ENCODE results near the gene TRAPPC2B.
A peak's percentile ranks its signal among the peaks of the same experiment; 100 is the strongest.

Gene TRAPPC2B

DNA sequence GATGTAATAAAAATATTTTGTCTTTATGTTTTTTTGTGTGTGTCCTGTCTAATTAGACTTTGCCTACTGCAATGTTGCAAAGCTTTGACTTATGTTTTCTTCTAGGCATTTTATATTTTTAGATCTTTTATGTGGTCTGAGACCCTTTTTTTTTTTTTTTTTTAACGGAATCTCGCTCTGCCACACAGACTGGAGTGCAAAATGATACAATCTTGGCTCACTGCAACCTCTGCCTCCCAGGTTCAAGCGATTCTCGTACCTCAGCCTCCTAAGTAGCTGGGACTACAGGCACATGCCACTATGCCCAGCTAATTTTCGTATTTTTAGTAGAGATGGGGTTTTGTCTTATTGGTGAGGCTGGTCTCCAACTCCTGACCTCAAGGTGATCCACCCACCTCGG lies 20.8 kb upstream of the TRAPPC2B start:
- H3K4me3 ChIP-seq (ENCODE audit: low read depth in 1 of 2, low read length in 2 of 2): no peak overlapping the region
- no peaks in the 10 kb centered on the region for H3K9me3 ChIP-seq (ENCODE audit: control insufficient read depth in 1 of 2, low read length in 2 of 2)
- no peaks in the 10 kb centered on the region for H3K27me3 ChIP-seq (ENCODE audit: low read depth, low read length)
- H3K27ac ChIP-seq (ENCODE audit: low read length): no peak overlapping the region
- no peaks in the 10 kb centered on the region for H3K4me1 ChIP-seq (ENCODE audit: control insufficient read depth in 1 of 2, insufficient read depth in 2 of 2, low read length in 2 of 2)
- H3K36me3 ChIP-seq (ENCODE audit: control insufficient read depth in 1 of 2, insufficient read depth in 2 of 2, low read length in 2 of 2): no peaks in the 10 kb centered on the region

DNA sequence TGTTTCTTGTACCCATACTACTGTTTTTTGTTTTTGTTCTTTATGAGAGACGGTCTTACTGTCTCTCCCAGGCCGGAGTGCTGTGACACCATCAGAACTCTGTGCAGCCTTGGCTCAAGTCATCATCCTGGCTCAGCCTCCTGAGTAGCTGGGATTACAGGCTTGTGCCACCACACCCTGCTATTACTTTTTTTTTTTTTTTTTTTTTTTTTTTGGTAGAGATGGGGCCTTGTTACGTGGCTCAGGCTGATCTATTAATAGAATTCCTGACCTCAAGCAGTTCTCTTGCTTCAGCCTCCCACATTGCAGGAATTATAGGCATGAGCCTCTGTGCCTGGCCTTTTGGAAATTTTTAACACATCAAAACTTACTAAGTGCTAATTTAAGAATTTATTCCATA lies 15.2 kb upstream of the TRAPPC2B start:
- Histone ChIP-seq H3K4me1 (ENCODE audit: control insufficient read depth in 1 of 2, insufficient read depth in 2 of 2, low read length in 2 of 2) (peaks cover 11 to 21% of the 10 kb centered on the region in 2 donors), H3K4me3 (ENCODE audit: low read depth in 1 of 2, low read length in 2 of 2) (no peak overlapping the region), H3K36me3 (ENCODE audit: control insufficient read depth in 1 of 2, insufficient read depth in 2 of 2, low read length in 2 of 2) (peaks cover 3 to 7% of the 10 kb centered on the region in 2 donors), H3K27me3 (ENCODE audit: low read depth, low read length) (no peaks in the 10 kb centered on the region), H3K27ac (ENCODE audit: low read length) (no peak overlapping the region), H3K9me3 (ENCODE audit: control insufficient read depth in 1 of 2, low read length in 2 of 2) (peaks cover 8 to 9% of the 10 kb centered on the region in 2 donors)

GRCh38 chr19:57350877-57351805 lies 12.2 kb upstream of the TRAPPC2B start, which contains the start of gene ZNF304:
TSS of gene ZNF304 (plus strand) at chr19:57351271. CDS start at chr19:57351665, 394 bp downstream.
- Histone ChIP-seq H3K9me3 (ENCODE audit: control insufficient read depth in 1 of 2, low read length in 2 of 2) (peaks cover 18 to 39% of the 10 kb centered on the region in 2 donors), H3K4me1 (ENCODE audit: control insufficient read depth in 1 of 2, insufficient read depth in 2 of 2, low read length in 2 of 2) (peaks cover 11 to 24% of the 10 kb centered on the region in 2 donors), H3K27me3 (ENCODE audit: low read depth, low read length) (no peaks in the 10 kb centered on the region), H3K4me3 (ENCODE audit: low read depth in 1 of 2, low read length in 2 of 2) (peak within 1 kb of the TSS; percentile 94), H3K27ac (ENCODE audit: low read length) (peak within 1 kb of the TSS; percentile 86), H3K36me3 (ENCODE audit: control insufficient read depth in 1 of 2, insufficient read depth in 2 of 2, low read length in 2 of 2) (peaks cover 26 to 37% of the 10 kb centered on the region in 2 donors)

DNA sequence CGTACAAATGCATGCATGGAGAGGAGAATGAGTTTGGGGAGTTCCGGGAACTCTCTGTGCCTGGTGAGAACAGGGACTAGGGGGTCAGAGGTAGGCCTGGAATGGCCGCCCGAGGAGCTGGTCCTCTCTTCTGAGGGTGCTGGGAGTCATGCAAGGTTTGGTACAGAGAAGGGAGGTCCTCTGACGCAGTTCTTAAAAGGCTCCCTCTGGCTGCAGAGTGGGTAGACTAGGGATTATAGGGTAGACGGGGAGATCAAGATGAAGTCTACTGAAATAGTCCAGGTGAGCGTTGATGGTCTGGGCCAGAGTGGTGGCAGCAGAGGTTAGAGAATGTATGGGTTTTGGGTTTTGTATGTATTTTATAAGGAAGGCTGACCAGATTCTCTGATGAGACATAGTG lies 11.5 kb upstream of the TRAPPC2B start:
- peak overlapping the region; percentile 86 for H3K27ac ChIP-seq (ENCODE audit: low read length)
- H3K36me3 ChIP-seq (ENCODE audit: control insufficient read depth in 1 of 2, insufficient read depth in 2 of 2, low read length in 2 of 2): peaks cover 33 to 44% of the 10 kb centered on the region in 2 donors
- peak overlapping the region; percentile 94 for H3K4me3 ChIP-seq (ENCODE audit: low read depth in 1 of 2, low read length in 2 of 2)
- H3K4me1 ChIP-seq (ENCODE audit: control insufficient read depth in 1 of 2, insufficient read depth in 2 of 2, low read length in 2 of 2): peaks cover 11 to 24% of the 10 kb centered on the region in 2 donors
- no peaks in the 10 kb centered on the region for H3K27me3 ChIP-seq (ENCODE audit: low read depth, low read length)
- peaks cover 22 to 46% of the 10 kb centered on the region in 2 donors for H3K9me3 ChIP-seq (ENCODE audit: control insufficient read depth in 1 of 2, low read length in 2 of 2)

- H3K27me3 ChIP-seq (ENCODE audit: low read depth, low read length): no peaks in the 10 kb centered on the region
- peak overlapping the region in 1 of 2 donors; percentile 94 for H3K4me3 ChIP-seq (ENCODE audit: low read depth in 1 of 2, low read length in 2 of 2)
- no peak overlapping the region for H3K27ac ChIP-seq (ENCODE audit: low read length)
- H3K9me3 ChIP-seq (ENCODE audit: control insufficient read depth in 1 of 2, low read length in 2 of 2): peaks cover 40 to 72% of the 10 kb centered on the region in 2 donors
- peaks cover 43 to 67% of the 10 kb centered on the region in 2 donors for H3K36me3 ChIP-seq (ENCODE audit: control insufficient read depth in 1 of 2, insufficient read depth in 2 of 2, low read length in 2 of 2)
- H3K4me1 ChIP-seq (ENCODE audit: control insufficient read depth in 1 of 2, insufficient read depth in 2 of 2, low read length in 2 of 2): peaks cover 11 to 19% of the 10 kb centered on the region in 2 donors
These were observed 7.4 kb upstream of the TRAPPC2B start for GRCh38 chr19:57355916-57356315.

DNA sequence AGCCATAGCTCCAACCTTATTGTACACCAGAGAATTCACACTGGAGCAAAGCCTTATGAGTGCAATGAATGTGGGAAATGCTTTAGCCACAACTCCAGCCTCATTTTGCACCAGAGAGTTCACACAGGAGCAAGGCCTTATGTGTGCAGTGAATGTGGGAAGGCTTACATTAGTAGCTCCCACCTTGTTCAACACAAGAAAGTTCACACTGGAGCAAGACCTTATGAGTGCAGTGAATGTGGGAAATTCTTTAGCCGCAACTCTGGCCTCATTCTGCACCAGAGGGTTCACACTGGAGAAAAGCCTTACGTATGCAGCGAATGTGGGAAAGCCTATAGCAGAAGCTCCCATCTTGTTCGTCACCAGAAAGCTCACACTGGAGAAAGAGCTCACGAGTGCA lies 5.9 kb upstream of the TRAPPC2B start:
- peak overlapping the region; percentile 2 to 94 for H3K4me3 ChIP-seq (ENCODE audit: low read depth in 1 of 2, low read length in 2 of 2)
- peaks cover 43 to 67% of the 10 kb centered on the region in 2 donors for H3K36me3 ChIP-seq (ENCODE audit: control insufficient read depth in 1 of 2, insufficient read depth in 2 of 2, low read length in 2 of 2)
- H3K27me3 ChIP-seq (ENCODE audit: low read depth, low read length): no peaks in the 10 kb centered on the region
- H3K27ac ChIP-seq (ENCODE audit: low read length): no peak overlapping the region
- H3K4me1 ChIP-seq (ENCODE audit: control insufficient read depth in 1 of 2, insufficient read depth in 2 of 2, low read length in 2 of 2): peaks cover 4 to 10% of the 10 kb centered on the region in 2 donors
- H3K9me3 ChIP-seq (ENCODE audit: control insufficient read depth in 1 of 2, low read length in 2 of 2): peaks cover 39 to 71% of the 10 kb centered on the region in 2 donors

DNA sequence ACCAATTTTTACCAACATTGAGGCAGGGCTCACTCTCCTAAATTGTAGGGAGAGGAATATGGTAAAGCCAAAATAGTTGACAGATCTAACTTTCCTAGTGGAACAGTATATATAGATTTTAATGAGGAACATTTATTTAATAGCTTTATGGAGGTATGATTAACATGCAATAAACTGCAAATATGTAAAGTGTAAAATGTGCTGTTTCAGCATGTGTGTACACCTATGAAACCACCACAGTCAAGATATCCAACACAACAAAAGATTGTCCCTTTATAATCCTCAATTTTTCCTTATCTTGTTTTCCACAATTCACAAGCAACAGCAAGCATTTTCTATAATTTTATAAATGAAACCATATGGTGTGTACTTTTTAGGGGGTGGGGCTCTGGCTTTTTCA lies 4.1 kb upstream of the TRAPPC2B start:
- Histone ChIP-seq H3K27ac (ENCODE audit: low read length) (no peak overlapping the region), H3K36me3 (ENCODE audit: control insufficient read depth in 1 of 2, insufficient read depth in 2 of 2, low read length in 2 of 2) (peaks cover 36 to 49% of the 10 kb centered on the region in 2 donors)

GRCh38 chr19:57362419-57362818 lies 932 bp upstream of the TRAPPC2B start:
- H3K4me3 ChIP-seq (ENCODE audit: low read depth in 1 of 2, low read length in 2 of 2): peak overlapping the region; percentile 70 to 80
- H3K9me3 ChIP-seq (ENCODE audit: control insufficient read depth in 1 of 2, low read length in 2 of 2): peaks cover 13 to 21% of the 10 kb centered on the region in 2 donors
- H3K4me1 ChIP-seq (ENCODE audit: control insufficient read depth in 1 of 2, insufficient read depth in 2 of 2, low read length in 2 of 2): peaks cover 0 to 10% of the 10 kb centered on the region in 2 donors
- H3K27me3 ChIP-seq (ENCODE audit: low read depth, low read length): no peaks in the 10 kb centered on the region
- peak overlapping the region; percentile 92 for H3K27ac ChIP-seq (ENCODE audit: low read length)
- H3K36me3 ChIP-seq (ENCODE audit: control insufficient read depth in 1 of 2, insufficient read depth in 2 of 2, low read length in 2 of 2): peaks cover 6 to 17% of the 10 kb centered on the region in 2 donors

More for the DNA sequence above, 4.1 kb upstream of the TRAPPC2B start:
- peak overlapping the region in 1 of 2 donors; percentile 94 for H3K4me3 ChIP-seq (ENCODE audit: low read depth in 1 of 2, low read length in 2 of 2)
- no peaks in the 10 kb centered on the region for H3K27me3 ChIP-seq (ENCODE audit: low read depth, low read length)
- H3K4me1 ChIP-seq (ENCODE audit: control insufficient read depth in 1 of 2, insufficient read depth in 2 of 2, low read length in 2 of 2): peaks cover 0 to 5% of the 10 kb centered on the region in 2 donors
- peaks cover 32 to 52% of the 10 kb centered on the region in 2 donors for H3K9me3 ChIP-seq (ENCODE audit: control insufficient read depth in 1 of 2, low read length in 2 of 2)

- peak overlapping the region; percentile 63 for H3K27ac ChIP-seq (ENCODE audit: low read length)
- H3K36me3 ChIP-seq (ENCODE audit: control insufficient read depth in 1 of 2, insufficient read depth in 2 of 2, low read length in 2 of 2): peaks cover 0 to 6% of the 10 kb centered on the region in 2 donors
- H3K27me3 ChIP-seq (ENCODE audit: low read depth, low read length): no peaks in the 10 kb centered on the region
- peaks cover 0 to 10% of the 10 kb centered on the region in 2 donors for H3K4me1 ChIP-seq (ENCODE audit: control insufficient read depth in 1 of 2, insufficient read depth in 2 of 2, low read length in 2 of 2)
- H3K9me3 ChIP-seq (ENCODE audit: control insufficient read depth in 1 of 2, low read length in 2 of 2): peaks cover under 1 to 8% of the 10 kb centered on the region in 2 donors
- H3K4me3 ChIP-seq (ENCODE audit: low read depth in 1 of 2, low read length in 2 of 2): peak overlapping the region; percentile 70 to 80
These were observed 384 bp downstream of the TRAPPC2B start for GRCh38 chr19:57363688-57364181.

DNA sequence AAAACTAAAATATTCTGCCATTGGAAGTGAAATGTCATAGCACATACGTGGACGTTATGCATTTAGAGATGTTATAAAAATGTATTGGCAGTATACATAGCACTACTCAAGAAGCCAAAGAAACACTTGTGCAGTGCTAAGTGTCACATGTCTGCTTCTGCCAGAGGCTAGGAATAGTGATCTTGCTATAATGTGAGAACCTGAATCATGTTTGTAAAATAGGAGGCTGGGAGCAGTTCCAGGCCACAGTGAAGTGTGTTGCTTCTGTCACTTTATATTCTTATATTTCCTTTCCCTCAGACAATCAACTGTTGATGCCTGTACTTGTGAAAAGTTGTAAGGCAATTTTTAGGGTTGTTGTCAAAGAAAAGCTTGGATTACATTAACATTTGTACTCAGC lies 3.4 kb downstream of the TRAPPC2B start:
- no peak overlapping the region for H3K4me3 ChIP-seq (ENCODE audit: low read depth in 1 of 2, low read length in 2 of 2)
- H3K27ac ChIP-seq (ENCODE audit: low read length): no peak overlapping the region
- H3K4me1 ChIP-seq (ENCODE audit: control insufficient read depth in 1 of 2, insufficient read depth in 2 of 2, low read length in 2 of 2): peaks cover 0 to 10% of the 10 kb centered on the region in 2 donors
- no peaks in the 10 kb centered on the region for H3K9me3 ChIP-seq (ENCODE audit: control insufficient read depth in 1 of 2, low read length in 2 of 2)
- no peaks in the 10 kb centered on the region for H3K27me3 ChIP-seq (ENCODE audit: low read depth, low read length)
- peaks cover 2 to 5% of the 10 kb centered on the region in 2 donors for H3K36me3 ChIP-seq (ENCODE audit: control insufficient read depth in 1 of 2, insufficient read depth in 2 of 2, low read length in 2 of 2)

DNA sequence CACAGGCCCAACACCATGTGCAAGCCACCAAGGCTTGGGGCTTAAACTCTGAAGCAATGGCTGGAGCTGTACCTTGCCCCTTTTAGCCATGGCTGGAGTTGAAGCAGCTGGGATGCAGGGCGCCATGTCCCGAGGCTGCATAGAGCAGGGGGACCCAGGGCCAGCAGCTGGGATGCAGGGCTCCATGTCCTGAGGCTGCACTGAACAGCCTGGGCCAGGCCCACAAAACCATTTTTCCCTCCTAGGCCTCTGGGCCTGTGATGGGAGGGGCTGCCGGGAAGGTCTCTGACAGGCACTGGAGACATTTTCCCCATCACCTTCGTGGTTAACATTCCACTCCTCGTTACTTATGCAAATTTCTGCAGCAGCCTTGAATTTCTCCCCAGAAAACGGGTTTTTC lies 10.8 kb downstream of the TRAPPC2B start:
- no peak overlapping the region for H3K27ac ChIP-seq (ENCODE audit: low read length)
- H3K27me3 ChIP-seq (ENCODE audit: low read depth, low read length): no peaks in the 10 kb centered on the region
- peaks cover 22 to 39% of the 10 kb centered on the region in 2 donors for H3K9me3 ChIP-seq (ENCODE audit: control insufficient read depth in 1 of 2, low read length in 2 of 2)
- H3K4me3 ChIP-seq (ENCODE audit: low read depth in 1 of 2, low read length in 2 of 2): peak overlapping the region in 1 of 2 donors; percentile 19
- H3K4me1 ChIP-seq (ENCODE audit: control insufficient read depth in 1 of 2, insufficient read depth in 2 of 2, low read length in 2 of 2): no peaks in the 10 kb centered on the region
- peaks cover 25 to 72% of the 10 kb centered on the region in 2 donors for H3K36me3 ChIP-seq (ENCODE audit: control insufficient read depth in 1 of 2, insufficient read depth in 2 of 2, low read length in 2 of 2)
